Measurements from ENCODE around the gene HOXB9. TPM values are rescaled to one million over a fixed set of nuclear protein-coding genes. Genes with fewer than 3 reads are reported as not detected.
A peak's percentile ranks its signal among the peaks of the same experiment; 100 is the strongest.

The HOXB9 gene
- total RNA-seq, 1 experiment from 2014 or later: 0.24 TPM

DNA sequence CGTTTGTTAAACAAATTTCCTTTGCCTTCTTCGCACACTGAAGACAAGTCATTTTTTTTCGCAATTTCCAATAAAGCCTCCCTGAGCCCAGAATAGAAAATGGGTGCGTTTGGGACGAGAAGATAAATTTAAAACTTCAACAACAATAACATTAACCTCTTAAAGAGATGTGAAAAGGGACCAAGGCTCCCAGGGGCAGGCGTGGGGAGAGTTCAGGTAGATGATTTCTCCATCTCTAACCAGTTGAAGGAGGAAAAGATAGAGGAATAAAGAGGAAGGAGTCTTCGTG, 46.7 kb downstream of the HOXB9 start:
- Mint-ChIP-seq H3K27me3 (ENCODE audit: low read depth) (peaks cover 65% of the 10 kb centered on the region; the same call in 1 of the 2 replicates), H3K4me1 (peaks cover 39% of the 10 kb centered on the region), H3K9me3 (no peaks in the 10 kb centered on the region), H3K4me3 (no peak overlapping the region), H3K27ac (no peak overlapping the region), H3K36me3 (no peaks in the 10 kb centered on the region)
- ChIA-PET POLR2A (no interaction called here), CTCF (interaction anchor here (0.7 to 1.2 kb wide), 2 partner anchors 30 to 34 kb away, joined by 3 read pairs; no protein-coding TSS in a partner anchor)
- no peak for TF ChIP-seq RORB (CRISPR knock-in tag; IDR thresholded peaks at IDR 0.05)
- no peak for TF ChIP-seq ZBTB43 (CRISPR knock-in tag; IDR thresholded peaks at IDR 0.05)
- TF ChIP-seq ZNF138 (CRISPR knock-in tag; conservative IDR thresholded peaks at IDR 0.05): no peak
- TF ChIP-seq OVOL2 (CRISPR knock-in tag; IDR thresholded peaks at IDR 0.05; ENCODE audit: borderline replicate concordance): no peak
- TF ChIP-seq, protein P1, sequence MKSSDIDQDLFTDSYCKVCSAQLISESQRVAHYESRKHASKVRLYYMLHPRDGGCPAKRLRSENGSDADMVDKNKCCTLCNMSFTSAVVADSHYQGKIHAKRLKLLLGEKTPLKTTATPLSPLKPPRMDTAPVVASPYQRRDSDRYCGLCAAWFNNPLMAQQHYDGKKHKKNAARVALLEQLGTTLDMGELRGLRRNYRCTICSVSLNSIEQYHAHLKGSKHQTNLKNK (CRISPR knock-in tag; IDR thresholded peaks at IDR 0.05): no peak
- TF ChIP-seq ZNF232 (CRISPR knock-in tag; IDR thresholded peaks at IDR 0.05): no peak
- no peak for TF ChIP-seq ZNF423 (CRISPR knock-in tag; IDR thresholded peaks at IDR 0.05)
- TF ChIP-seq, protein P2, sequence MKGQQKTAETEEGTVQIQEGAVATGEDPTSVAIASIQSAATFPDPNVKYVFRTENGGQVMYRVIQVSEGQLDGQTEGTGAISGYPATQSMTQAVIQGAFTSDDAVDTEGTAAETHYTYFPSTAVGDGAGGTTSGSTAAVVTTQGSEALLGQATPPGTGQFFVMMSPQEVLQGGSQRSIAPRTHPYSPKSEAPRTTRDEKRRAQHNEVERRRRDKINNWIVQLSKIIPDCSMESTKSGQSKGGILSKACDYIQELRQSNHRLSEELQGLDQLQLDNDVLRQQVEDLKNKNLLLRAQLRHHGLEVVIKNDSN (CRISPR knock-in tag; IDR thresholded peaks at IDR 0.05): no peak
- TF ChIP-seq SMAD3 (CRISPR knock-in tag; IDR thresholded peaks at IDR 0.05; ENCODE audit: borderline replicate concordance): no peak
- TF ChIP-seq, protein P3, sequence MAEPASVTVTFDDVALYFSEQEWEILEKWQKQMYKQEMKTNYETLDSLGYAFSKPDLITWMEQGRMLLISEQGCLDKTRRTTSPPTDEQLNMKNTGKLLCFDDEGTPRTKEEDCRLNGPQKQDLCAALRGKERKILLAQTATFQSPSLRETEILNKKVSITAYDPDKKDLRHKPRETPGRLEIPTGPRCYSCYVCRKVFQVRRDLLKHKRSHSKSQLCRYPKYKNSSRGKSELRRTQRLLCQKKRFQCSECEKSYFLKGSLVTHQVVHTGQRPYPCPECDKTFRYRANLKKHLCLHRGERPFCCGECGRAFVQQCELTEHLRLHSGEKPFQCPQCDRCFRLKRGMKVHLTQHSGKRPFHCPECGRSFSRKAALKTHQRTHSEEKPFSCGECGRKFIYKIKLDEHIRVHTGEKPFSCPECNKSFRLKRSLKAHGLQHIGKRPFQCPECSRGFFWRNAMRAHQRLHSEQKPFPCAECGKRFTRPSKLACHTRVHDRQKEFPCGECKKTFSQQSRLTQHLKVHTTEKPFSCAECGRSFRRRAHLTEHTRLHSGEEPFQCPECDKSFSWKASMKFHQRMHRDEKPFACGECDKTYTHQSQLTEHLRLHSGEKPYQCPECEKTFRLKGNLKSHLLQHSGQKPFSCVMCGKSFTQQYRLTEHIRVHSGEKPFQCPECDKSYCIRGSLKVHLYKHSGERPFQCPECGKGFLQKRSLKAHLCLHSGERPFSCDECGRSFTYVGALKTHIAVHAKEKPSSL (CRISPR knock-in tag; conservative IDR thresholded peaks at IDR 0.05): no peak
- no peak for TF ChIP-seq HMGA2 (CRISPR knock-in tag; IDR thresholded peaks at IDR 0.05)
- no peak for TF ChIP-seq ZNF121 (CRISPR knock-in tag; IDR thresholded peaks at IDR 0.05)
- DNase-seq (ENCODE audit: low spot score): no peak
- no peak for ATAC-seq

DNA sequence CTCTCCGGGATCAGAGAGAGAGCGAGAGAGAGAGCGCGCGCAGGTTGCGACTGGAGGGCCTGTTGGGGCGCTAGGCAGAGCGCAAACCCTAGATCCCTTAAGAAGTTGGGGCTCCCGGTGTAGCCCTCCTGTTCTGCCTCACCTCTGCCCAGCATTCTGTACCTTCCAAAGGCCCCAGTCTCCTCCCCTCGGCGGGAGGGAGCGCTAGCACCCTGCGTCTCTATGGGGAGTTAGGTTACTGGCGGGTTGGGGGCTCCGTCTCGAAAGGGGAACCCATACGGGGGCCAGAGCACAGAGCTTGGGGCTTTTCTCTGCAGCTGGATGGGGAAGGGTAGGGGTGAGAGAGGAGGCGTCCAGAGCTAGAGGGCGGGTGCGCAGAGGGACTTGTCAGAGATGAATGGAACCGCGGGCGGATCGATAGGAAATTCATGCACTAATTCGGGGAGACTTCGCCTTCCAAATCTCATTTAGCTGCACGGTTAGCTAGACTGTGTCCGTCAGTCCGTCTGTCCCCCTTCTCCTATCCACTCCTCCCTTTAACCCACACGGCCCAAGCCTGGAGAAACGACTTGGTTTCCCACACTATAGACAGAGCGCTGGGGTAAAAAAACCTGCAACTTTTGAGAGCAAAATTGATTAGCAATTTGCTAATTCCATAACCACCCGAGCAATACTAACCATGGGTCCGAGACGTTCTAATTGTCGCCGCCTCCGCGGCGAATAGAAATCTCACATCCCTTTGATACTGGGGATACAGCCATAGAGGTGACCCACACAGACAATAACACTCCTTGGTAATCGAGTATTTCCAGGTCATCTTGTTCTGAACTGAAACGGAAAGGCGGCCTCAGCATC, 47.3 kb downstream of the HOXB9 start:
- POLR2A ChIA-PET: no interaction called here
- no peak for DNase-seq (ENCODE audit: low spot score)
- peak; percentile 31 for ATAC-seq
- H3K27me3 Mint-ChIP-seq (ENCODE audit: low read depth): peaks cover 59% of the 10 kb centered on the region; the same call in 1 of the 2 replicates
- CTCF ChIA-PET: interaction anchor here (0.9 to 1.3 kb wide), 2 partner anchors 58 to 300 kb away, joined by 3 to 4 read pairs; no protein-coding TSS in a partner anchor
- TF ChIP-seq, protein P4, sequence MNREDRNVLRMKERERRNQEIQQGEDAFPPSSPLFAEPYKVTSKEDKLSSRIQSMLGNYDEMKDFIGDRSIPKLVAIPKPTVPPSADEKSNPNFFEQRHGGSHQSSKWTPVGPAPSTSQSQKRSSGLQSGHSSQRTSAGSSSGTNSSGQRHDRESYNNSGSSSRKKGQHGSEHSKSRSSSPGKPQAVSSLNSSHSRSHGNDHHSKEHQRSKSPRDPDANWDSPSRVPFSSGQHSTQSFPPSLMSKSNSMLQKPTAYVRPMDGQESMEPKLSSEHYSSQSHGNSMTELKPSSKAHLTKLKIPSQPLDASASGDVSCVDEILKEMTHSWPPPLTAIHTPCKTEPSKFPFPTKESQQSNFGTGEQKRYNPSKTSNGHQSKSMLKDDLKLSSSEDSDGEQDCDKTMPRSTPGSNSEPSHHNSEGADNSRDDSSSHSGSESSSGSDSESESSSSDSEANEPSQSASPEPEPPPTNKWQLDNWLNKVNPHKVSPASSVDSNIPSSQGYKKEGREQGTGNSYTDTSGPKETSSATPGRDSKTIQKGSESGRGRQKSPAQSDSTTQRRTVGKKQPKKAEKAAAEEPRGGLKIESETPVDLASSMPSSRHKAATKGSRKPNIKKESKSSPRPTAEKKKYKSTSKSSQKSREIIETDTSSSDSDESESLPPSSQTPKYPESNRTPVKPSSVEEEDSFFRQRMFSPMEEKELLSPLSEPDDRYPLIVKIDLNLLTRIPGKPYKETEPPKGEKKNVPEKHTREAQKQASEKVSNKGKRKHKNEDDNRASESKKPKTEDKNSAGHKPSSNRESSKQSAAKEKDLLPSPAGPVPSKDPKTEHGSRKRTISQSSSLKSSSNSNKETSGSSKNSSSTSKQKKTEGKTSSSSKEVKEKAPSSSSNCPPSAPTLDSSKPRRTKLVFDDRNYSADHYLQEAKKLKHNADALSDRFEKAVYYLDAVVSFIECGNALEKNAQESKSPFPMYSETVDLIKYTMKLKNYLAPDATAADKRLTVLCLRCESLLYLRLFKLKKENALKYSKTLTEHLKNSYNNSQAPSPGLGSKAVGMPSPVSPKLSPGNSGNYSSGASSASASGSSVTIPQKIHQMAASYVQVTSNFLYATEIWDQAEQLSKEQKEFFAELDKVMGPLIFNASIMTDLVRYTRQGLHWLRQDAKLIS (CRISPR knock-in tag; IDR thresholded peaks at IDR 0.05; ENCODE audit: borderline replicate concordance): no peak
- TF ChIP-seq ATF3 (CRISPR knock-in tag; conservative IDR thresholded peaks at IDR 0.05): no peak
- no peak for TF ChIP-seq NFATC4 (CRISPR knock-in tag; IDR thresholded peaks at IDR 0.05)
- TF ChIP-seq ZNF232 (CRISPR knock-in tag; IDR thresholded peaks at IDR 0.05): no peak
- TF ChIP-seq, protein P5, sequence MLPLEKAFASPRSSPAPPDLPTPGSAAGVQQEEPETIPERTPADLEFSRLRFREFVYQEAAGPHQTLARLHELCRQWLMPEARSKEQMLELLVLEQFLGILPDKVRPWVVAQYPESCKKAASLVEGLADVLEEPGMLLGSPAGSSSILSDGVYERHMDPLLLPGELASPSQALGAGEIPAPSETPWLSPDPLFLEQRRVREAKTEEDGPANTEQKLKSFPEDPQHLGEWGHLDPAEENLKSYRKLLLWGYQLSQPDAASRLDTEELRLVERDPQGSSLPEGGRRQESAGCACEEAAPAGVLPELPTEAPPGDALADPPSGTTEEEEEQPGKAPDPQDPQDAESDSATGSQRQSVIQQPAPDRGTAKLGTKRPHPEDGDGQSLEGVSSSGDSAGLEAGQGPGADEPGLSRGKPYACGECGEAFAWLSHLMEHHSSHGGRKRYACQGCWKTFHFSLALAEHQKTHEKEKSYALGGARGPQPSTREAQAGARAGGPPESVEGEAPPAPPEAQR (CRISPR knock-in tag; IDR thresholded peaks at IDR 0.05): no peak
- no peak for TF ChIP-seq OVOL2 (CRISPR knock-in tag; IDR thresholded peaks at IDR 0.05; ENCODE audit: borderline replicate concordance)
- no peak for TF ChIP-seq NR1H2 (CRISPR knock-in tag; IDR thresholded peaks at IDR 0.05)
- no peak overlapping the region for H3K27ac Mint-ChIP-seq
- H3K4me1 Mint-ChIP-seq: peaks cover 42% of the 10 kb centered on the region
- peak overlapping the region; percentile 45 for H3K4me3 Mint-ChIP-seq
- H3K36me3 Mint-ChIP-seq: no peaks in the 10 kb centered on the region
- no peaks in the 10 kb centered on the region for H3K9me3 Mint-ChIP-seq

Measured in WTC11 (cell line).